8988T (cell line): ENCODE measurements around the gene SLIRP.
"Not testable (repeated sequence)": the region's sequence is repeated elsewhere in the genome, so short reads cannot be mapped to it uniquely, and the experiment has no call there.

Experiments used
- DNase-seq: peaks from one replicate; pipeline ENCODE4 v3.0.0; 2011

Gene SLIRP

GRCh38 chr14:77707724-77708408 lies at the start of gene SLIRP, which contains the start of gene ALKBH1:
Gene SLIRP (plus strand): TSS chr14:77708103. CDS start chr14:77708112, 9 bp downstream.
Gene ALKBH1 (minus strand): TSS chr14:77708023. CDS start chr14:77708004, 19 bp downstream.
- peak; percentile 70 for DNase-seq

GRCh38 chr14:77659831-77660230 lies 48.1 kb upstream of the SLIRP start:
- DNase-seq, result no peak

- DNase-seq, result no peak
Observed at GRCh38 chr14:77660754-77661153, 47.1 kb upstream of the SLIRP start.

DNA sequence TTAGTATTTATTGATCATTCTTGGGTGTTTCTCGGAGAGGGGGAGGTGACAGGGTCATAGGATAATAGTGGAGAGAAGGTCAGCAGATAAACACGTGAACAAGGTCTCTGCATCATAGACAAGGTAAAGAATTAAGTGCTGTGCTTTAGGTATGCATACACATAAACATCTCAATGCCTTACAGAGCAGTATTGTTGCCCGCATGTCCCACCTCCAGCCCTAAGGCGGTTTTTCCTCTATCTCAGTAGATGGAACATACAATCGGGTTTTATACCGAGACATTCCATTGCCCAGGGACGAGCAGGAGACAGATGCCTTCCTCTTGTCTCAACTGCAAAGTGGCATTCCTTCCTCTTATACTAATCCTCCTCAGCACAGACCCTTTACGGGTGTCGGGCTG lies 46.3 kb upstream of the SLIRP start:
- not testable (repeated sequence) for DNase-seq

- DNase-seq, result no peak
Observed at GRCh38 chr14:77663293-77663692, 44.6 kb upstream of the SLIRP start.

- no peak for DNase-seq
Observed at GRCh38 chr14:77667331-77667730, 40.6 kb upstream of the SLIRP start.

GRCh38 chr14:77673193-77673592 lies 34.7 kb upstream of the SLIRP start:
- DNase-seq, result no peak

- no peak for DNase-seq
Observed at GRCh38 chr14:77674931-77675330, 33.0 kb upstream of the SLIRP start.

- no peak for DNase-seq
Observed at GRCh38 chr14:77681196-77682157, 26.4 kb upstream of the SLIRP start.

- DNase-seq, result no peak
Observed at GRCh38 chr14:77682158-77682553, 25.7 kb upstream of the SLIRP start.

- DNase-seq, result no peak
Observed at GRCh38 chr14:77691259-77691658, 16.6 kb upstream of the SLIRP start.

GRCh38 chr14:77707355-77707723 lies 564 bp upstream of the SLIRP start:
- peak; percentile 23 for DNase-seq

- DNase-seq, result no peak
Observed at GRCh38 chr14:77708749-77709148, 846 bp downstream of the SLIRP start.

DNA sequence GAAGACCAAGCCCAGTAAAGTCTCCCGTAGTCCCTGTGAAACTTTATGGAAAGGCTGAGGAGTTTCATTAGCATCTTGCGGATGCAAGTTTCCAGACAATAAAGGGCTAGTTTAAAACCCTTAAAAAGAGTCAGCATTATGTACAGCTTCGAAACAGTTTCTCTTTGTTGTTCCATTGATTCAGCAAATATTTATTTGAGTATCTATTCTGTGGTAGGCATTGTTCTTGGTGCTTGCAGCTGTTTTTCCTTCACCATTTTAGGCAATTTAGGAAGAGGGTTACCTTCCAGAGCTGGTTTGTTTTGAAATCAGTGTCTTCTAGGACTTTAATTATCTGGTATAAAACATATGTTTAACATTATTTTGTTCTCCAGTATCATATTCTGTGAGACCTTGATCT lies 1.5 kb downstream of the SLIRP start:
- DNase-seq, result no peak

DNA sequence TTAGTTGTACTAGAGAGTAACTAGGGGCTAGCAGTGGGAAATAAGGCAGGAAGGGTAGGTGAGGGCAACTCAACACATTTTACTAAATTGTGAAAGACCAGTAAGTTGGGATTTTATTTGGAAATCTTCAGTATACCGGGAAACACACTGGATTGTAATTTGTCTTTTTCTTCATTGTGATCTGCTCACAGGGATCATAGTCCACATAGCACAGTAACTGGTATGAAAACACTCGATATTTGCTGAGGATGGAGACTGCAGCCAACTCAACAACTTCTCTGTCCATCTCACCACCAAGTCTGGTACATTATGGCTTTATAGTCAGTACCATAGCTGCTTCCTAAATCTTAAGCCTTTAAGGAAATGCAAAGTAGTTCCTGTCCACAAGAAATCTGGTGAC lies 2.5 kb downstream of the SLIRP start:
- DNase-seq, result no peak

- DNase-seq, result no peak
Observed at GRCh38 chr14:77714926-77715325, 7.0 kb downstream of the SLIRP start.

- DNase-seq, result no peak
Observed at GRCh38 chr14:77717608-77718305, 9.9 kb downstream of the SLIRP start.

GRCh38 chr14:77721437-77721836 lies 13.5 kb downstream of the SLIRP start:
- DNase-seq, result no peak

- no peak for DNase-seq
Observed at GRCh38 chr14:77722301-77722700, 14.4 kb downstream of the SLIRP start.

GRCh38 chr14:77730976-77731497 lies 23.1 kb downstream of the SLIRP start:
- DNase-seq, result no peak

DNA sequence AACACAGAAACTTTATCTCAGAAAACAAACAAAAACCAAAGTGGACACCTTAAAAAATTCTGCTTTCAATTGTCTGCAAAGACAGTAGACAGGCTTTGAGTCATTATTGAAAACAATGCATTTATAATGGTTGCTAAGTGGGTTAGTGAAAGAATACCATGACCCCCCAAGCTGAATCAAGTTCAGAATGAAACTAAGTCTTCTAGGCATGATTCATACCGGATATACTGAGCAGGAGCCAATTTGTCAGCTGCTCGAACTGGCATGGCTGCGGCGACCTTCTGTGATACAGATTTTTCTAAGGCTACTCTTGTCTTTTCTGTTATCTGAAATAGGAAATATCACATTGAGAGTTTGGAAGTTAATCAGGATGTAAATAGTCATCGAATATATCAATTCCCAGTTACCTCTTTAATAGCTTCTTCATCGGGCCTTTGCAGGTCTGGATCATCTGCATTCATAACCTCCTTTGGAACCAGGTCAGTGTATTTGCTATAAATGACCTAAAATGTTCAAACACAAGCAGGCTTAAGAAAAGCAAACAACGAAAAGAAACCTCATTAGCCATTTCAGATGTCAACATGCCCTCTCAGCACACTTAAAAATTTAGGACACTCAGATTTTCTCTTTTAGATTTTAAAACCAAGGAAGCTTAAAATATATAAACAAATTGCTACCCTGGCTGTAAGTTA lies 30.8 kb downstream of the SLIRP start:
- no peak for DNase-seq

GRCh38 chr14:77741438-77741837 lies 33.5 kb downstream of the SLIRP start:
- DNase-seq, result no peak
